Liver (tissue), 9 donors: ENCODE measurements around the gene MYH11. TPM values are rescaled to one million over a fixed set of nuclear protein-coding genes. Genes with fewer than 3 reads are reported as not detected.

ENCODE experiments used
- DNase-seq: peaks from one replicate; pipeline ENCODE4 v3.0.0-alpha.2; 2017; ENCODE audit warnings: low spot score
- H3K27ac ChIP-seq, 2 donors: one replicate each; pipeline ENCODE4 v1.7.0; 2013; ENCODE audit warnings: inconsistent platforms in 2 of 2, low read length in 2 of 2, control low read depth in 1 of 2, low read depth in 1 of 2, mild to moderate bottlenecking in 1 of 2
- H3K27me3 ChIP-seq, 4 donors: one replicate each; pipeline versions ENCODE4 v1.6.1 to v1.7.0; 2013; ENCODE audit warnings: low read length in 3 of 4, inconsistent platforms in 1 of 4, mild to moderate bottlenecking in 1 of 4, moderate library complexity in 1 of 4; ENCODE audit not compliant: control insufficient read depth in 4 of 4, insufficient read depth in 4 of 4
- H3K36me3 ChIP-seq, 4 donors: one replicate each; pipeline versions ENCODE4 v1.6.1 to v1.7.0; 2013; ENCODE audit warnings: low read length in 3 of 4, mild to moderate bottlenecking in 3 of 4, low read depth in 1 of 4, moderate library complexity in 1 of 4; ENCODE audit not compliant: control insufficient read depth in 4 of 4, insufficient read depth in 3 of 4
- H3K4me1 ChIP-seq, 4 donors: one replicate each; pipeline versions ENCODE4 v1.6.1 to v1.7.0; 2013; ENCODE audit warnings: low read length in 3 of 4, mild to moderate bottlenecking in 3 of 4, moderate library complexity in 1 of 4; ENCODE audit not compliant: control insufficient read depth in 4 of 4, insufficient read depth in 4 of 4
- H3K4me3 ChIP-seq, 3 donors: one replicate each; pipeline versions ENCODE4 v1.6.1 to v1.7.0; 2013; ENCODE audit warnings: low read length in 3 of 3, control low read depth in 1 of 3, low read depth in 1 of 3, mild to moderate bottlenecking in 1 of 3
- H3K9ac ChIP-seq, 2 donors: one replicate each; pipeline ENCODE4 v1.7.0; 2013; ENCODE audit warnings: low read length in 2 of 2, mild to moderate bottlenecking in 2 of 2, moderate library complexity in 2 of 2, control low read depth in 1 of 2, low read depth in 1 of 2
- H3K9me3 ChIP-seq, 4 donors: one replicate each; pipeline versions ENCODE4 v1.6.1 to v1.7.0; 2013; ENCODE audit warnings: low read length in 3 of 4; ENCODE audit not compliant: control insufficient read depth in 4 of 4
- ATF3 ChIP-seq: IDR thresholded peaks from 2 replicates; pipeline ENCODE4 v1.6.1; 2016; ENCODE audit warnings: antibody characterized with exemption
- CTCF ChIP-seq: fragments of 150-350 bp; IDR thresholded peaks from 2 replicates; pipeline ENCODE4 v1.5.1; 2017; ENCODE audit warnings: improper control_type of control experiment, low read depth, low read length; ENCODE audit not compliant: missing input control
- EGR1 ChIP-seq, 2 donors: IDR thresholded peaks; 2 replicates each; pipeline ENCODE4 v1.6.1; 2016 to 2018; ENCODE audit warnings: antibody characterized with exemption in 2 of 2, low read depth in 2 of 2
- FOXA1 ChIP-seq: IDR thresholded peaks from 2 replicates; pipeline ENCODE4 v1.6.1; 2016; ENCODE audit warnings: antibody characterized with exemption
- FOXA2 ChIP-seq: IDR thresholded peaks from 2 replicates; pipeline ENCODE4 v1.6.1; 2016; ENCODE audit warnings: antibody characterized with exemption
- GABPA ChIP-seq, 2 donors: IDR thresholded peaks in 1 of 2; conservative IDR thresholded peaks in 1 of 2; 2 replicates each; pipeline ENCODE4 v1.6.1; 2016; ENCODE audit warnings: antibody characterized with exemption in 2 of 2, mild to moderate bottlenecking in 1 of 2, moderate library complexity in 1 of 2
- HNF4A ChIP-seq, 2 donors: conservative IDR thresholded peaks; 2 replicates each; pipeline ENCODE4 v1.6.1; 2016; ENCODE audit warnings: antibody characterized with exemption in 2 of 2, mild to moderate bottlenecking in 2 of 2
- HNF4G ChIP-seq: IDR thresholded peaks from 2 replicates; pipeline ENCODE4 v1.6.1; 2016; ENCODE audit warnings: antibody characterized with exemption
- JUND ChIP-seq, 2 donors: IDR thresholded peaks; 2 replicates each; pipeline ENCODE4 v1.6.1; 2016; ENCODE audit warnings: antibody characterized with exemption in 2 of 2
- MAX ChIP-seq: IDR thresholded peaks from 2 replicates; pipeline ENCODE4 v1.6.1; 2016; ENCODE audit warnings: antibody characterized with exemption
- NR2F2 ChIP-seq: IDR thresholded peaks from 2 replicates; pipeline ENCODE4 v1.6.1; 2016; ENCODE audit warnings: antibody characterized with exemption
- RAD21 ChIP-seq, 2 donors: IDR thresholded peaks; 2 replicates each; pipeline ENCODE4 v1.6.1; 2016; ENCODE audit warnings: antibody characterized with exemption in 2 of 2, mild to moderate bottlenecking in 2 of 2
- REST ChIP-seq: IDR thresholded peaks from 2 replicates; pipeline ENCODE4 v1.6.1; 2016; ENCODE audit warnings: antibody characterized with exemption, mild to moderate bottlenecking
- RXRA ChIP-seq, 2 donors: IDR thresholded peaks; 2 replicates each; pipeline ENCODE4 v1.6.1; 2017 to 2018; ENCODE audit warnings: antibody characterized with exemption in 2 of 2, mild to moderate bottlenecking in 1 of 2
- SP1 ChIP-seq: IDR thresholded peaks from 2 replicates; pipeline ENCODE4 v1.6.1; 2018; ENCODE audit warnings: antibody characterized with exemption, mild to moderate bottlenecking
- TAF1 ChIP-seq: conservative IDR thresholded peaks from 2 replicates; pipeline ENCODE4 v1.6.1; 2016; ENCODE audit warnings: antibody characterized with exemption, mild to moderate bottlenecking
- YY1 ChIP-seq: IDR thresholded peaks from 2 replicates; pipeline ENCODE4 v1.6.1; 2016; ENCODE audit warnings: antibody characterized with exemption, mild to moderate bottlenecking
- ZBTB33 ChIP-seq: IDR thresholded peaks from 2 replicates; pipeline ENCODE4 v1.6.1; 2016; ENCODE audit warnings: antibody characterized with exemption
- WGBS: extraction: QIAGEN DNeasy Blood & Tissue Kit; methylation state at CpG from one replicate; pipeline ENCODE4 v1.1.7; 2013; 5-methylcytosine and 5-hydroxymethylcytosine counted together
- polyA plus RNA-seq, 2 donors: library from polyadenylated mRNA; stranded (reverse) in 1 of 2; unstranded in 1 of 2; fragments of 200-250 nt in 1 of 2; fragments of >200 nt in 1 of 2; fragmentation: Nextera tagmentation in 1 of 2; extraction: Ambion mirVana in 1 of 2; gene quantifications; one replicate each; pipeline versions ENCODE4 v1.2.1 to v1.2.3, GENCODE V29; 2013 to 2015
- total RNA-seq, 2 donors: library from RNA; depleted of rRNA; stranded (reverse); fragments of >200 nt; gene quantifications; one replicate each; pipeline ENCODE4 v1.2.3, GENCODE V29; 2014
- donor health status: healthy.
- donor health status: healthy.
- donor health status: healthy.
- donor health status: healthy.
- donor health status: healthy.

MYH11 gene
- total and polyA plus RNA-seq, 4 donors: 0.51 to 33.7 (median 4.0) TPM

- Histone ChIP-seq H3K4me1 (no peaks in the 10 kb centered on the region), H3K9me3 (no peaks in the 10 kb centered on the region), H3K27ac (no peak overlapping the region), H3K4me3 (no peak overlapping the region), H3K36me3 (peaks cover 6 to 28% (median 14%) of the 10 kb centered on the region in 4 donors), H3K27me3 (no peaks in the 10 kb centered on the region), H3K9ac (no peak overlapping the region)
- 93% methylated on average over 1 of the region's 1 CpG for WGBS
- DNase-seq: no peak
- no peak for TF ChIP-seq CTCF
- no peak for TF ChIP-seq EGR1 (IDR thresholded peaks at IDR 0.05; ENCODE audit: low read depth in 2 of 2)
- TF ChIP-seq ZBTB33: no peak
- TF ChIP-seq RAD21 (IDR thresholded peaks at IDR 0.05): no peak
- no peak for TF ChIP-seq NR2F2
- peak in 1 of 2 donors; percentile 18 for TF ChIP-seq RXRA (IDR thresholded peaks at IDR 0.05)
- TF ChIP-seq HNF4G: peak; percentile 6
- TF ChIP-seq ATF3: no peak
- peak; percentile 56 to 65 for TF ChIP-seq HNF4A (conservative IDR thresholded peaks at IDR 0.05)
- TF ChIP-seq SP1: no peak
Measured at GRCh38 chr16:15873737-15874136, 16.9 kb upstream of the MYH11 start.

GRCh38 chr16:15873301-15873700, 16.5 kb upstream of the MYH11 start:
- WGBS: 90% methylated on average over 2 of the region's 2 CpGs
- Histone ChIP-seq H3K4me1 (no peaks in the 10 kb centered on the region), H3K27me3 (no peaks in the 10 kb centered on the region), H3K9me3 (no peaks in the 10 kb centered on the region), H3K27ac (no peak overlapping the region), H3K4me3 (no peak overlapping the region), H3K36me3 (peaks cover 6 to 23% (median 13%) of the 10 kb centered on the region in 4 donors), H3K9ac (no peak overlapping the region)
- no peak for TF ChIP-seq SP1
- TF ChIP-seq RAD21 (IDR thresholded peaks at IDR 0.05): no peak
- TF ChIP-seq CTCF: no peak
- no peak for TF ChIP-seq JUND (IDR thresholded peaks at IDR 0.05)
- TF ChIP-seq REST: no peak
- TF ChIP-seq HNF4A (conservative IDR thresholded peaks at IDR 0.05): no peak
- no peak for TF ChIP-seq ZBTB33
- TF ChIP-seq FOXA1: no peak
- no peak for TF ChIP-seq MAX
- no peak for TF ChIP-seq NR2F2
- no peak for TF ChIP-seq EGR1 (IDR thresholded peaks at IDR 0.05; ENCODE audit: low read depth in 2 of 2)
- no peak for TF ChIP-seq YY1
- TF ChIP-seq ATF3: no peak
- no peak for TF ChIP-seq RXRA (IDR thresholded peaks at IDR 0.05)
- TF ChIP-seq TAF1: no peak
- TF ChIP-seq HNF4G: no peak
- no peak for TF ChIP-seq GABPA (IDR thresholded peaks at IDR 0.05 in 1 of 2, conservative IDR thresholded peaks at IDR 0.05 in 1 of 2)
- no peak for TF ChIP-seq FOXA2
- no peak for DNase-seq
